HG02840 (cell line): ENCODE results near the gene OBSCN.

Source experiments
- ATAC-seq: cut with Tn5 transposase; IDR thresholded peaks from one replicate; pipeline ENCODE4 v1.9.1; 2021; ENCODE audit warnings: mild to moderate bottlenecking, moderate library complexity, moderate number of reproducible peaks; ENCODE audit not compliant: unreplicated experiment, low FRiP score

The OBSCN gene, protein sequence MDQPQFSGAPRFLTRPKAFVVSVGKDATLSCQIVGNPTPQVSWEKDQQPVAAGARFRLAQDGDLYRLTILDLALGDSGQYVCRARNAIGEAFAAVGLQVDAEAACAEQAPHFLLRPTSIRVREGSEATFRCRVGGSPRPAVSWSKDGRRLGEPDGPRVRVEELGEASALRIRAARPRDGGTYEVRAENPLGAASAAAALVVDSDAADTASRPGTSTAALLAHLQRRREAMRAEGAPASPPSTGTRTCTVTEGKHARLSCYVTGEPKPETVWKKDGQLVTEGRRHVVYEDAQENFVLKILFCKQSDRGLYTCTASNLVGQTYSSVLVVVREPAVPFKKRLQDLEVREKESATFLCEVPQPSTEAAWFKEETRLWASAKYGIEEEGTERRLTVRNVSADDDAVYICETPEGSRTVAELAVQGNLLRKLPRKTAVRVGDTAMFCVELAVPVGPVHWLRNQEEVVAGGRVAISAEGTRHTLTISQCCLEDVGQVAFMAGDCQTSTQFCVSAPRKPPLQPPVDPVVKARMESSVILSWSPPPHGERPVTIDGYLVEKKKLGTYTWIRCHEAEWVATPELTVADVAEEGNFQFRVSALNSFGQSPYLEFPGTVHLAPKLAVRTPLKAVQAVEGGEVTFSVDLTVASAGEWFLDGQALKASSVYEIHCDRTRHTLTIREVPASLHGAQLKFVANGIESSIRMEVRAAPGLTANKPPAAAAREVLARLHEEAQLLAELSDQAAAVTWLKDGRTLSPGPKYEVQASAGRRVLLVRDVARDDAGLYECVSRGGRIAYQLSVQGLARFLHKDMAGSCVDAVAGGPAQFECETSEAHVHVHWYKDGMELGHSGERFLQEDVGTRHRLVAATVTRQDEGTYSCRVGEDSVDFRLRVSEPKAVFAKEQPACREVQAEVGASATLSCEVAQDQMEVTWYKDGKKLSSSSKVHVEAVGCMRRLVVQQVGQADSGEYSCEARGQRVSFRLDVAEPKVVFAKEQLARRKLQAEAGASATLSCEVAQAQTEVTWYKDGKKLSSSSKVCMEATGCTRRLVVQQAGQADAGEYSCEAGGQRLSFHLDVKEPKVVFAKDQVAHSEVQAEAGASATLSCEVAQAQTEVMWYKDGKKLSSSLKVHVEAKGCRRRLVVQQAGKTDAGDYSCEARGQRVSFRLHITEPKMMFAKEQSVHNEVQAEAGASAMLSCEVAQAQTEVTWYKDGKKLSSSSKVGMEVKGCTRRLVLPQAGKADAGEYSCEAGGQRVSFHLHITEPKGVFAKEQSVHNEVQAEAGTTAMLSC (N-terminal part only)

DNA sequence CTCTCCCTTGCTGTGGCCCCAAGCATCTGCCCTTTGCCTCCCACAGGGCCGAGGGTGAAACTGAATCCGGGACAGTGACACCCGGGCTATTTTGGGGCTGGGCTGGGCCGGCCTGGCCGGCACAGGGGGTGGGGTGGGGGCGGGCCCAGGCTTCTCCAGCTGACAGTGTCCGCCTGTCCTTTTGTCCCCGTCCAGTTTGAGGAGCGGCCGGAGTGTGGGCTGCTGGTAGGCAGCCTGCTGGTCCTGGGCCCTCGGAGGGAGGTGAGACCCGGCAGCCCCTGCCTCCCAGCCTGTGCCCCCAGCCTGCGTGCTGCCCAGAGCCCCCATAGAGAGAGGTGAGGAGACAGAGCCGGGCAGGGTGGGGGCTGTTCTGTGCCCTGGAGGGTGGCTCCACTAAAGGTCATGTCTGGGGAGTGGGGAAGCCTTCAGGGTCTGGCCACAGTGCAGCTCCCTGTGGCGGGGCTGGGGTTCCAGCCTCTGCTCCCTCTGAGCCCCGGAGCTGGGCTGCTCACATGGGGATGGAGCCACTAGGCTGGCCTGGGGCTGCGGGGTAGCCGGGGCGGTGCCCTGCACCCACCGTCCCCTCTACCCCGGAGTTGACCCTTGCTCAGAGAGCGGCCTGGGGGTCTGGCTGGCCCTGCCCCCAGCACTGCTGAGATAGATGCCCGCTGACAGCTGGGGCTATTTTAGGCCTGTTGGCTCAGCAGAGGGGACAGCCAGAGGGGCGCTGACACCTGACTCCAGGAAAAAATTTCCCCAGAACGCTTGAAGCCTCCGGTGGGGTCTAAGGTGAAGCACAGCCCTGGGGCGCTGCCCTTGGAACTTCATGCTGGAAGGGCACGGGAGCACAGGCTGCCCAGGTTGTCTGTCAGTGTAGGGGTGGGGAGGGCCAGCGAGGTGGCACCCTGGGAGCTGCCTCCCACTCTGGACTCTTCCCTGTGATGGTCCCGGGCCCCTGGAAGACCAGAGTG is at the start of gene OBSCN:
Gene OBSCN (plus strand): TSS at position 194 of the 971 bp plus-strand sequence. CDS start 3,740 bp downstream, outside the sequence.
- no peak for ATAC-seq

GRCh38 chr1:228158151-228159007 is 49.5 kb upstream of the OBSCN start:
- no peak for ATAC-seq

DNA sequence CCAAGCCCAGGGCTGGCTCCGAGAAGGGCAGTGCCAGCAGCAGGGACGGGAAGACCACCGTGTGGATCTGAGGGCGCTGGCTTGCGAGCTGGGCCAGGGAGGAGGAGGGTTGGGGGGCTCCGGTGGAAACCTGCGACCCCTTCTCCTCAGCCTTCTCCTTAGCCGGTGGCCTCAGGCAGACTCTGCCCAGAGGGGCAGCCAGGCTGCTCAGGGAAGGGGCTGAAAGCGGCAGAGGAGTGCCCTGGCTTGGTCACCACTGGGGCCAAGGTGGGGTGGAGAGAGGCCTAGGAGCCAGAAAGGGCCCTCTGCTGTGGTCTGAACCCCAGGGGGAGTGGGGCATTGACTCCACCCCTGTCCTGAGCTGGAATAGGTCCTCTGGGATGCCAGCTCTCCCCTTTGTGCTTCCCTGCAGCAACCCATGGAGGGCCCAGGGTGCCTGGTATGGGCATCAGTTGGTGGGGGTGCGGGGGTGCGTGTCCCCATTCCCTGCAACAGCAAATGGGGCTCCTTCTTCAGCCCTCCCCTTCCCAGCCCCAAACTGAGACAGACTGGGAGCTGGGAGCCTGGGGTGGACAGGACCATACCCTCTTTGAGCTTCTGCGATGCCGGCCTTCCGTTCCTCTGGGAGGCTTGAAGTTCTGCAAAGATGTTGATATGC is 48.7 kb upstream of the OBSCN start:
- no peak for ATAC-seq

DNA sequence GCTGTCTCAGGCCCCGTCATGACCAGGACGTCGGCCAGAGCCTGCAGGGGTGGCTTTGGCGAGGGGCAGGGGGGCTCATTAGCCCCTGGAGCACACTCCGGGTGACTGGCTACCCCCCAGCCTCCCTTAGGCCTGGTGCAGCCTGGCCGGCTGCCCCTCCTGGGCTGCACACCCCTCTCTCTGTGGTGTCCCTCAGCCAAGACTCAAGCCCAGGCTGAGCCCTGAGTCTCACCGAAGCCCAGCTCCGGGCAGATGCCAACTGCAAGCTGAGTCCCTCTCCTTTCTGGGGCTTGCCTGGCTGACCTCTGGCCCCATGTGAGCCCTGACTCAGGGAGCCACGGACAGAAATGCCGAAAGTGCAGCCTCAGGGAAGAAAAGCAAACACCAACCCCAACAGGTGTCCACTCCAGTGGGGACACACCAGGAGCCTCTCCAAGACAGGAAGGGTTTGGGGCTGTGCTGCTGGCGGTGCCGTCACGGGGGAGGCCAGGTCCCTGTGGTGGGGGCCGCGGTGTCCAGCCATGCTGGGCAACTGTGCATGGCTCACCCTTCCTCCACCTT is 47.6 kb upstream of the OBSCN start:
- ATAC-seq: no peak

GRCh38 chr1:228161362-228161761 is 46.5 kb upstream of the OBSCN start:
- ATAC-seq: no peak

- no peak for ATAC-seq
These were observed 46.0 kb upstream of the OBSCN start for GRCh38 chr1:228161866-228162265.

- ATAC-seq: no peak
These were observed 45.4 kb upstream of the OBSCN start for GRCh38 chr1:228162286-228163006.

GRCh38 chr1:228163007-228163753 is 44.7 kb upstream of the OBSCN start:
- ATAC-seq: no peak

DNA sequence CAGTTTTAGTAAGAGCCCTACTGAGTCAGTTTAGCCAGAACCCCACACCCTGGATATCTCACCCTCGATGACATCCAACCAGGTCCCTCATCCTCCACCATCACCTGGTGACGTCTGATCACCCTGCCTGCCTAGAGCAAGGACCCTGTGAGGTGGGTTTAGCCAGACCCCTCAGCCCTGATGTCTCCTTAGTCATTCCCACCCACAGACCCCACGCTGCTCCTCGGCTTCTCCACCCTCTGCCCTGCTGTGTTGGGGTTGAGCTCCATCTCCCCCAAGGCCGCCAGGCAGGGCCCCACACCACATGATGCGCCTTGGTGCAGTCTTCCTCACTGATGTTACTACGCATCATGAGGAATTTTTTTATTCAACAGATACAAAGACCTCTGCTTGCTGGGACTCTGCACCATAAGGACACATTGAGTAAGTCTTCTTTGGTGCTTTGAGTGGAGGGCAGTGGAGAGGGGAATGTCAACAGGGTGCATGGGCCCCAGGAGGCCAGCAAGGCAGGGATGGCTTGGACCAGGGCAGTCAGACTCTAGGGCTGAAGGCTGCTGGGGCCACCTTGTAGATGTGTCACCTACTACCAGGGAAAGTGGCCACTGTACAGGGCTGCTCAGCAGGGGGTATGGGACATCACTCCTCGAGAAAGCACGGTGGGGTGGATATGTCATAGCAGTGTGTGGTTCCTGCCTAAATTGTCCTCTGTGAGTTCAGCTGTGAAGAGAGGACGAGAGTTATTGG is 43.9 kb upstream of the OBSCN start:
- ATAC-seq: no peak

- peak; percentile 1 for ATAC-seq
These were observed 43.1 kb upstream of the OBSCN start for GRCh38 chr1:228164561-228165371.

- ATAC-seq: peak; percentile 84
These were observed 42.3 kb upstream of the OBSCN start, which contains the start of gene IBA57 for GRCh38 chr1:228165372-228166169. Gene IBA57 (plus strand): TSS chr1:228165804. CDS start chr1:228165817, 13 bp downstream.

GRCh38 chr1:228166170-228166936 is 41.5 kb upstream of the OBSCN start:
- ATAC-seq: peak; percentile 17

- no peak for ATAC-seq
These were observed 39.1 kb upstream of the OBSCN start for GRCh38 chr1:228168563-228169270.
